Measurements from ENCODE around the gene GNRH2.

DNA sequence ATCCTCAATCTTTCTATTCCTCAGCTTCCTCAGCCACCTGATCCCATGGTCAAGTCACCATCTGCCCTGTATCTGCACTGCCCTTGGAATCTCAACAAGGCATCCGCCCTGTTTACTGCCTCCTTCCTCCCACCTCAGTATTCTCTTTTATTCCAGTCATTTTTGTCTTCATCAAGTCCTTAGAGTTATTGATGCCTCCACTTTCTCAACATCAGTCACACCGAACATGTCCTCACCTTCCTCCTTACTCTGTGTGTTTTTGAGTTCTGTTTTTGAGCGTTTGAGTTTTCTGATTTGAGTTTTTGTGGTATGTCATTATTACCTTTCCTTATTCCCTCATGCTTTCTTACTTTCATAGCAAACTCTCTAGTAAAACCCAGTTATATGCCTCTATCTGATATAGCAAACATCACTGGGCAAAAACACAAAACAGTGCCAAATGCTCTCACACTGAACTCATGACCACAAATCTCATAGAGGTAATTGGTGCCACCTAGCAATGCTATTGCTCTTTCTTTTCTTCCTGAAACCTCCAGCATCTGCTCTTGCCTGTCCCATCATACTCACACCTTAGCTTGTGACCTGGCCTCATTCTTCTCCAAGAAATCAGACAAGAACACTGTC lies 11.8 kb upstream of the GNRH2 start:
- TF ChIP-seq POLR2A (IDR thresholded peaks at IDR 0.05) = no peak
- TF ChIP-seq, protein P1, sequence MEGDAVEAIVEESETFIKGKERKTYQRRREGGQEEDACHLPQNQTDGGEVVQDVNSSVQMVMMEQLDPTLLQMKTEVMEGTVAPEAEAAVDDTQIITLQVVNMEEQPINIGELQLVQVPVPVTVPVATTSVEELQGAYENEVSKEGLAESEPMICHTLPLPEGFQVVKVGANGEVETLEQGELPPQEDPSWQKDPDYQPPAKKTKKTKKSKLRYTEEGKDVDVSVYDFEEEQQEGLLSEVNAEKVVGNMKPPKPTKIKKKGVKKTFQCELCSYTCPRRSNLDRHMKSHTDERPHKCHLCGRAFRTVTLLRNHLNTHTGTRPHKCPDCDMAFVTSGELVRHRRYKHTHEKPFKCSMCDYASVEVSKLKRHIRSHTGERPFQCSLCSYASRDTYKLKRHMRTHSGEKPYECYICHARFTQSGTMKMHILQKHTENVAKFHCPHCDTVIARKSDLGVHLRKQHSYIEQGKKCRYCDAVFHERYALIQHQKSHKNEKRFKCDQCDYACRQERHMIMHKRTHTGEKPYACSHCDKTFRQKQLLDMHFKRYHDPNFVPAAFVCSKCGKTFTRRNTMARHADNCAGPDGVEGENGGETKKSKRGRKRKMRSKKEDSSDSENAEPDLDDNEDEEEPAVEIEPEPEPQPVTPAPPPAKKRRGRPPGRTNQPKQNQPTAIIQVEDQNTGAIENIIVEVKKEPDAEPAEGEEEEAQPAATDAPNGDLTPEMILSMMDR (IDR thresholded peaks at IDR 0.05) = no peak

Data from testis (tissue), 2 donors.